Effector memory CD8-positive, alpha-beta T cell (primary cell): ENCODE data around the gene CLINT1.

Experiments
- ATAC-seq: fragments of 150-1000 bp; cut with Tn5 transposase; replicated peaks from 2 replicates; pipeline ENCODE4 v1.10.0; 2021; ENCODE audit warnings: mild to moderate bottlenecking, moderate library complexity
- DNase-seq, 3 experiments: peaks; one replicate each; pipeline ENCODE4 v3.0.0; 2021
- H3K27ac Mint-ChIP-seq, 2 donors: one replicate each; pipeline ENCODE4 v1.8.0; 2022; ENCODE audit warnings: mild to moderate bottlenecking in 2 of 2, mixed read lengths in 2 of 2, moderate library complexity in 2 of 2
- H3K27me3 Mint-ChIP-seq, 2 donors: one replicate each; pipeline ENCODE4 v1.8.0; 2022; ENCODE audit warnings: mixed read lengths in 2 of 2
- H3K36me3 Mint-ChIP-seq: one replicate; pipeline ENCODE4 v1.8.0; 2022; ENCODE audit warnings: mild to moderate bottlenecking, moderate library complexity, mixed read lengths; ENCODE audit not compliant: insufficient read depth
- H3K4me1 Mint-ChIP-seq, 2 donors: one replicate each; pipeline ENCODE4 v1.8.0; 2022; ENCODE audit warnings: low read depth in 2 of 2, mixed read lengths in 2 of 2
- H3K4me3 Mint-ChIP-seq, 2 donors: one replicate each; pipeline ENCODE4 v1.8.0; 2022; ENCODE audit warnings: mild to moderate bottlenecking in 2 of 2, mixed read lengths in 2 of 2, moderate library complexity in 2 of 2
- H3K9me3 Mint-ChIP-seq, 2 donors: one replicate each; pipeline ENCODE4 v1.8.0; 2022; ENCODE audit warnings: mixed read lengths in 2 of 2

The CLINT1 gene

GRCh38 chr5:157748760-157749461 is 110.0 kb downstream of the CLINT1 start:
- H3K9me3 Mint-ChIP-seq = no peaks in the 10 kb centered on the region
- no peak overlapping the region for H3K4me3 Mint-ChIP-seq
- H3K36me3 Mint-ChIP-seq = peaks cover 16% of the 10 kb centered on the region
- ATAC-seq (no peak), DNase-seq (no peak)
- no peak overlapping the region for H3K27ac Mint-ChIP-seq
- no peaks in the 10 kb centered on the region for H3K27me3 Mint-ChIP-seq
- H3K4me1 Mint-ChIP-seq = peaks cover 15 to 16% of the 10 kb centered on the region in 2 donors

GRCh38 chr5:157747766-157748700 is 110.9 kb downstream of the CLINT1 start:
- ATAC-seq (no peak), DNase-seq (no peak)
- Mint-ChIP-seq H3K36me3 (peaks cover 14% of the 10 kb centered on the region), H3K27ac (no peak overlapping the region), H3K27me3 (no peaks in the 10 kb centered on the region), H3K9me3 (no peaks in the 10 kb centered on the region), H3K4me3 (no peak overlapping the region), H3K4me1 (peaks cover 18 to 19% of the 10 kb centered on the region in 2 donors)

DNA sequence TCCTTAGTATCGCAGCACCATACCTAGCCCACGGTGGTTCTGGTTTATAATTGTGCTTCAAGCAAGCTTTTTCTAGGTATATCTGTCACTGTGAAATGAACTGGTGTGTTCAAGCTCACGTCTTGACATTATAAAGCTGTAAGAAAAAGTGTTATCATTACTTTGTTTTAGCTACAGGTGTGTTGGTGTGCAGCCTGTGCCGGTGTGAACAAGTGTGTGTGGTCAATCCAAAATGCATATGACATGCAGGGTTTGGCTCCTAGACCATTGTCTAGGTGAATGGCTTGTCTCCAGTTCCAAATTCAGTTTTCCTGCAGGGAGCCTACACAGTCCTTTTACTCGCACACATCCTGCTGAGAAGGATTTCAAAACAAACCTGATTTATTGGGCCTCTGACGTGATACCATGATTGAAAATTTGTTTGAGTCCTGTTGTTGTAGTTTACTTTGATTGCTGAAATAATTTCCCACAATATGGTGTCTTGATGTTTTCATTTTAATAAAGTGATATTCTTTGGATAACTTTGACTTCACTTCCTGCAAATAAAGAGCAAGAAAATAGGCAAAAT is 111.7 kb downstream of the CLINT1 start:
- ATAC-seq (no peak), DNase-seq (no peak)
- peaks cover 6% of the 10 kb centered on the region for H3K36me3 Mint-ChIP-seq
- no peaks in the 10 kb centered on the region for H3K9me3 Mint-ChIP-seq
- no peaks in the 10 kb centered on the region for H3K27me3 Mint-ChIP-seq
- peaks cover 22% of the 10 kb centered on the region in 2 donors for H3K4me1 Mint-ChIP-seq
- no peak overlapping the region for H3K27ac Mint-ChIP-seq
- no peak overlapping the region for H3K4me3 Mint-ChIP-seq

GRCh38 chr5:157745041-157745456 is 113.9 kb downstream of the CLINT1 start:
- Mint-ChIP-seq H3K9me3 (no peaks in the 10 kb centered on the region), H3K4me3 (peak overlapping the region; percentile 80 to 84), H3K4me1 (peaks cover 22% of the 10 kb centered on the region in 2 donors), H3K36me3 (no peaks in the 10 kb centered on the region), H3K27ac (no peak overlapping the region), H3K27me3 (no peaks in the 10 kb centered on the region)
- ATAC-seq = no peak
- DNase-seq = no peak

- peaks cover 1% of the 10 kb centered on the region for H3K36me3 Mint-ChIP-seq
- ATAC-seq = peak; percentile 11
These were observed 114.6 kb downstream of the CLINT1 start for GRCh38 chr5:157744051-157745011.

DNA sequence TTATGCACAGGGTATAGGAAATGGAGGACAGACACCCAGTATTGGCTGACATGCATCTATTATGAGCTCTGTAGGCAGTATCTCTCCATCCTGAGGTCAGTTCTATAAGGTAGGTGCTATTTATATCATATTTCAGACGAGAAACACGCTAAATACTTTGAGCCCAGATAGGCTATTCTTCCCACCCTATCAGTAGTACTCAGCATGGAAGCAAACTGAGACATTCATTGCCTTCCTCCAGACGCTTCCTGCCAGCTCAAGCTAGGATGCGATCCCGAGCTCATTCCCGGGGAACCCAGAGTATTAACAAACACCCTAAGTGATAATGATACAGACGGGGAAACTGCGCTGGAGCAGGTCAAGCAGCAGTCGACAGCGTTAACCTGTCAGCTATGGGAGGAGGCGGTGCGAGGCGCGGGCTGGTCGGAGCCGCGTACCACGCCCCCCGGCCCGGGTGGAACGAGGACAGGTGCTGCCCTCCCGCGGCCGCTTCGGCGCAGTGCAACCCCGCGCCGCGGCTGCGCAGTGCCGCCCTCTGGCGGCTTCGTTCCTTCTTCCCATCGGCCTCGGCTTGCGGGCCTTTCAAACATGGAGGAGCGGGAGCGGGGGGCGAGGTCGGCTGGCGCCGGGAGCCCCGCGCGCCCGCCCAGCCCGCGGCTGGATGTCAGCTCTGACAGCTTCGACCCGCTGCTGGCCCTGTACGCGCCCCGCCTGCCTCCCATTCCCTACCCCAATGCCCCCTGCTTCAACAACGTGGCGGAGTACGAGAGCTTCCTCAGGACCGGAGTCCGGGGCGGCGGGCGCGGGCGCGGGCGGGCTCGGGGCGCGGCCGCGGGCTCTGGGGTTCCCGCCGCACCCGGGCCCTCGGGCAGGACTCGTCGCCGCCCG is 115.5 kb downstream of the CLINT1 start, which contains the start of gene LSM11:
LSM11 (plus strand) TSS at position 550 of the 888 bp plus-strand sequence; CDS start at position 589, 39 bp downstream.
- H3K36me3 Mint-ChIP-seq = peaks cover 4% of the 10 kb centered on the region
- DNase-seq = peak; percentile 87 to 95 (median 94)
- ATAC-seq = peak; percentile 95
- H3K4me3 Mint-ChIP-seq = peak within 1 kb of the TSS; percentile 80 to 84
- H3K4me1 Mint-ChIP-seq = peaks cover 19 to 20% of the 10 kb centered on the region in 2 donors
- no peaks in the 10 kb centered on the region for H3K27me3 Mint-ChIP-seq
- H3K9me3 Mint-ChIP-seq = no peaks in the 10 kb centered on the region
- H3K27ac Mint-ChIP-seq = peak within 1 kb of the TSS; percentile 59 to 72

More at GRCh38 chr5:157744051-157745011, 114.6 kb downstream of the CLINT1 start:
- H3K4me1 Mint-ChIP-seq = peaks cover 20 to 22% of the 10 kb centered on the region in 2 donors
- peak overlapping the region; percentile 80 to 84 for H3K4me3 Mint-ChIP-seq
- H3K27me3 Mint-ChIP-seq = no peaks in the 10 kb centered on the region
- no peaks in the 10 kb centered on the region for H3K9me3 Mint-ChIP-seq
- DNase-seq = no peak
- peak overlapping the region; percentile 59 to 72 for H3K27ac Mint-ChIP-seq

GRCh38 chr5:157741131-157741530 is 117.8 kb downstream of the CLINT1 start:
- Mint-ChIP-seq H3K27me3 (no peaks in the 10 kb centered on the region), H3K36me3 (peaks cover 5% of the 10 kb centered on the region), H3K27ac (no peak overlapping the region), H3K4me3 (no peak overlapping the region), H3K9me3 (no peaks in the 10 kb centered on the region), H3K4me1 (peaks cover 14 to 20% of the 10 kb centered on the region in 2 donors)
- no peak for DNase-seq
- ATAC-seq = no peak

DNA sequence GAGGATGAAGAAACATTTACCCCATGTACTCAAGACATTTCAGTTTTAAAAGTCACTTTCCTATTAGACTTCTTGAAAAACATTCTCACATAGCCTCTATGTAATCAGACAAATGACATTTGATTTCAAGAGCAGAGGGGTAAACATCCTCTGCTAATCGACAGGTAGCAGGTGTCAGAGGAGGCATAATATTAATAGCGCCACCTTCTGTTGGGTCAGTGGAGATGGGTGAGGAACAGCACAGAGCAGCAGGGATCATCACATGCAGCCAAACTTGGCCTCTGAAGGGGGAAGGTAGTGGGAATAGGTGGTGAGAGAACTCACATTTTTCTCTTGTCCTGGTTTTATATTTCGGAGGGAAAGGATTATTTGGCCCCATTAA is 118.7 kb downstream of the CLINT1 start:
- H3K9me3 Mint-ChIP-seq = no peaks in the 10 kb centered on the region
- ATAC-seq = no peak
- no peak for DNase-seq
- peaks cover 9% of the 10 kb centered on the region for H3K36me3 Mint-ChIP-seq
- H3K27ac Mint-ChIP-seq = no peak overlapping the region
- no peaks in the 10 kb centered on the region for H3K27me3 Mint-ChIP-seq
- peaks cover 14 to 16% of the 10 kb centered on the region in 2 donors for H3K4me1 Mint-ChIP-seq
- H3K4me3 Mint-ChIP-seq = no peak overlapping the region

DNA sequence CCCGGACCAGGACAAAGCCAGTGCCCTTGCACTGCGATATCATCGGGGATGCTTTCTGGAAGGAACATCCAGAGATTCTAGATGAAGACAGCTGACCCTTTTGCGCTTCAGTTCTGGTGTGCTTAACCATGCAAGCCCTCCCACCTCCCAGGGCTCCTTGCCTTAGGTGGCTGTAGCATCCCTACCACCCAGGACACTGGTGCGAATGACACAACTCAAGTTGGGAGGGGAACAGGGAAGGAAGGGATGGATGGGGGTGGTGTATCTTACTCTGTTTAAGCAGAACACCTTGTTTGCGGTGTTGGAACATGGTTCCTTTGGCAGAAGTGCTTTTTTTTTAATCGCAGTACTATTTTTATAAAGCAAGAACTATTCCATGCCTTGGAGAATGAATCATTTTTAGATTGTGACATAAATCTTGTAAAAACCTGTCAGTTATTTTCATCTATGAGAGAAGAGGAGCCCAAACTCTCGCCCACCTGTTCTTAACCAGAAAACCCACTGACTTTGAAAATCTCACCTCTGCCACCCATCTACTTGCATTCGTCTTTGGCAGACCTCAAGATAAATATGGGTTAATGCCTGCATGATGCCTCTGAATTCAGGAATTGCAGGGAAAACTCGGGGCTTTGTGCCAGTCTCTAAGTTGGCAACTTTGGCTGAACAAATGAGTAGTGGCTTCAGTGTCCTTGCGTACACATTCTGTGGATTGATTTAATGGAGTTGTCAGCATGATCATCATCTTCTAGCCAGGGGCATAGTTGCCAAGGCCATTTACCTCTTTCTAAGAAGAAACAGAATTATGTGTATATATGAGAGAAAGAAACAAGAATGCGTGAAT is 119.3 kb downstream of the CLINT1 start:
- Mint-ChIP-seq H3K4me3 (no peak overlapping the region), H3K27me3 (no peaks in the 10 kb centered on the region), H3K36me3 (peaks cover 9% of the 10 kb centered on the region), H3K4me1 (peaks cover 12% of the 10 kb centered on the region in 2 donors), H3K27ac (no peak overlapping the region), H3K9me3 (no peaks in the 10 kb centered on the region)
- ATAC-seq (no peak), DNase-seq (no peak)

- Mint-ChIP-seq H3K4me1 (peaks cover 6 to 8% of the 10 kb centered on the region in 2 donors), H3K4me3 (no peak overlapping the region), H3K27ac (no peak overlapping the region), H3K36me3 (peaks cover 20% of the 10 kb centered on the region), H3K27me3 (no peaks in the 10 kb centered on the region), H3K9me3 (no peaks in the 10 kb centered on the region)
- ATAC-seq (no peak), DNase-seq (no peak)
These were observed 123.0 kb downstream of the CLINT1 start for GRCh38 chr5:157735991-157736390.
